Activated CD4-positive, alpha-beta T cell treated with anti-CD3 and anti-CD28 coated beads, Interleukin-2, amount 50 U/mL, for 4 hours (primary cell): ENCODE measurements around the gene CSNK2B.

ENCODE experiments used
- DNase-seq, 2 experiments: peaks; one replicate each; pipeline ENCODE4 v3.0.0-alpha.2; 2020

The CSNK2B gene

DNA sequence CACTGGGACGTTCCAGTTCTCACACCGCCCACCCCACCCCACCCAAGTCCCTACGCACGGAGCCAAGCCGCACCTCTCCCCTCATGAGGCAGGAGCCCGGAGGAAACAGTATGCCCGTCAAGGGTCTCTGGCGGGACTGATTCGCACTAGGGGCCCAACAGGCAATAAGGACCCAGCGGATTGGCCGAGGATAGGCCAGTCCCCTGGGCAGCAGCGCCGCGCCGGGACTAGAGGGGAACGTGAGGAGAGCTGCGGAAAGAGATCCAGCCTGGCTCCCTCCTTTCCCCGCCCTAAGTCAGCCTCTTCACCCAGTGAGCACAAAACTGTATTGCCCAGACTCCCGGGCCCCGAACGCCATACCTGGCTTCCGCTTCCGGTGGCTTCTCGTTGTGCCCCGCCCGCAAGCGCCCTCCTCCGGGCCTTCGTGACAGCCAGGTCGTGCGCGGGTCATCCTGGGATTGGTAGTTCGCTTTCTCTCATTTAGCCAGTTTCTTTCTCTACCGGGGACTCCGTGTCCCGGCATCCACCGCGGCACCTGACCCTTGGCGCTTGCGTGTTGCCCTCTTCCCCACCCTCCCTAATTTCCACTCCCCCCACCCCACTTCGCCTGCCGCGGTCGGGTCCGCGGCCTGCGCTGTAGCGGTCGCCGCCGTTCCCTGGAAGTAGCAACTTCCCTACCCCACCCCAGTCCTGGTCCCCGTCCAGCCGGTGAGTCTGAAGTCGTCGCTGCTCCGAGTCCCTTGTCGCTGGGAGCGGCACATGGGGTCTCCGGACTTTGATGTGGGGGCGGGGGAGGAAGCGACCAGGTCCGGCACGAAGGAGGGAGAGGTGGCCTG is at the start of gene CSNK2B:
CSNK2B (plus strand) TSS at position 580 of the 836 bp plus-strand sequence. CDS start 752 bp downstream, outside the sequence.
- DNase-seq: peak; percentile 98

DNA sequence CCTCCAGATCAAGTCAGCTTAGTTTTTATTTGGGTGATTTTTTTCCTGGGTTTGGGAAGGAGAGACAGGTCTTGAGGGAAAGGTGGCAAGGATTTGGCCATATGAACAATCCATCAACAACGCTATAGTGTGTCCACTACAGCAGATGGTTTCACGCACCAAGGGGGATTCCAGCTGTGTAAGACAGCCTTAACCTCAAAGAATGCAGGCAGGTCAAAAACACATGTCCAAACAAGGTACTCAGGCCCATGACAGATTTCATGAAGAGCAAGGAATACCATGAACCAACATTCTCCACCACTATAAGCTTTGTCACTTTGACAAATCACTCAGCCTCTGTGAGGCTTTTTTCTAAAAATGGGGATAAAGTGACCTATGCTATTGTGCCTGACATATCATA is 48.9 kb upstream of the CSNK2B start:
- no peak for DNase-seq

DNA sequence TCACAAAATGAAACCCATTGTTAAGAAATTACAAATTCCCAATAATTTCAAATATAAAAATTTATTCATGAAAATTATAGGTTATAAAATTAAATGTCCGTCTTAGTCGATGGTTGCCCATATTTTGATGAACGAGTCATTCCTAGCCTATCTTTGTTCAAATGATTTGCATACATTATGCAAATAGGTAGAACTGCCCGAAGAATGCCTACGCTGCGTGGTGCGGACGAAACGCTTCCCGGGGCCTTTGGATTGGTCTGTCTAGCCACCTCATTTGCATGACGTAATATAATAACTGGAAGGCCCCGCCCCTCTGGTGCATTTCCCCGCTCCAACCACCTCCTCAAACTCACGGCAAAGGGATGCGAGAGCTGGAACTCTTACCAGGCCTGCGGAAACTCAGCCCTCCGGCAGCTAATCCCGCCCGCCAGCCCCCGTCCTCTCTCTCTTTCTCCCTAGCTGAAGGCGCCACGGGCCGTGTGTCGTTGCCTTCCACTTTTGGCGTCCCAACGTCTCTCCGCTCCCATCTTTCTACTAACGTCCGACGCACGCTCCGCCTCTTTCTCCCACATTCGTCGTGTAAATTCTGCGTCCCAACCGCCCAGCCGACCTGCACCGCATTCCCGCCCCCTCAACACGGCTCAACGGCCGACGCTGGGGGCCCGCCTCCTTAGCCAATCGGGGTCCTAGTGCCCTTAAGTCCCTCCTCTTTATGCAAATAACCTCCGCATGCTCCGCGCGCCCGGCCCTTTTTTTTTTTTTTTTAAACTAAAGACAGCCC is 45.9 kb upstream of the CSNK2B start:
- DNase-seq: peak; percentile 92 to 93

DNA sequence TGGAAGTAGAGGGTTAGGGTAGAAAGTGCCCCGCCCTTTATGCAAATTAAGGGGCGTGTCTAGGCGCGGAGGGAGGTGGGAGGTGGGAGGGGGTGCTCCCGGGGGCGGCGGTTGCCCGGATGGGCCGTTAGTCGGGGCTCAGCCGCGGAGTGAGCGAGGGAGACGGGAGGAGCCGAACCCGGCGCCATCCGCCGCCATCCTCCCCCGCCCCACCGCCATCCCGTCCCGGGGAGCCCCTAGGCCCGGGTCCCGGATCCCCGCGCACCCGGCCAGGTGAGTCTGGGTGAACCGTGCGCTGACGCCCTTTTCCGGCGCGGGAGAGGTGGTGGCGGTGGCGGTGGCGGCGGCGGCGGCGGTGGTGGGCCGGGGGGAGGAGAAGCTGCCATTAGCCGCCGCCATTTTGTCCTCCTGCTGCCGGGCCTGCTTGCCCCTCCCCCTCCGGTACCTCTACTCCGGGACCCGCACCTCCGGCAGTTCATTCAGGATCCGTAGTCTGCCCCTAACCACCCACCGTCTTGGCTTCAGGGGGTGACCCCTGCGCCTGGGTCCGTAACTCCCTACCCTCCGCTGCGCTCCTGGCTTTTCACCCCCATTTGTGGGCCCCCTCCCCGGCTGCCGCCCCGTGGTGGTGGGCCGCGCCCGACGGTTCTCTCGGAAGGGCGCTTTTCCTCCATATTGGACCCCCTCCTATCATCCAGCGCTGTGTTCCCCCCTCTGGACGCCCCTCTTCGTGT is 45.1 kb upstream of the CSNK2B start, which contains the start of gene PRRC2A:
PRRC2A (plus strand) TSS at position 130 of the 734 bp plus-strand sequence. CDS start 2,075 bp downstream, outside the sequence.
- DNase-seq: peak; percentile 97

DNA sequence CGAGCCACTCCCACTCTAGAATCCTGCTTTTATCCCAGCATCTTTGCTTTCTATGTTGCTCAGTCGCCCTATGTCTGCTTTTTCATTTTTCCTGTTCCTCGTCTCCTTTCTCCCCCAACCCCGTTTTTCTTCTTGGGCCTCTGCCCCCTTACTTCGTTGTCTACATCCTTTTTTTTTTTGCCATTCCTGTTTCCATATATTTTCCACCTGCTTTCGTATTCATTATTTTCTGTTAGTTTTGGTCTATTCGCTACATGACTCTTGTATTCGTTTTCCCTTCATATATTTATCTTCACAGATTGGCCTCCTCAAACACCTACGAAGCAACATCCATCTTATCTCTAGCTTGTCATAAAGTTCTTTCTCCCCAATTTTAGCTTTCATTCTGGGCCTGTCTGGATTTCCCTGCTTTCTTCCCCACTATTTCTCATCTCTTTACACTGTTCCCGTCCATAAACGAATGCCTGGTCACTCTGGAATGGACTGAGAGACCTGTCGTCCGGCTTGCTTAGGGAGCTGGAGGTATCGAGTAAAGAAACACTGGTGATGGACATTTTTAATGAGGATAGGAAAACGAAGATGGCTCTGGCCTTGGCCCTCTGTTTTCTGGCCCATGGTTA is 44.5 kb upstream of the CSNK2B start:
- no peak for DNase-seq

DNA sequence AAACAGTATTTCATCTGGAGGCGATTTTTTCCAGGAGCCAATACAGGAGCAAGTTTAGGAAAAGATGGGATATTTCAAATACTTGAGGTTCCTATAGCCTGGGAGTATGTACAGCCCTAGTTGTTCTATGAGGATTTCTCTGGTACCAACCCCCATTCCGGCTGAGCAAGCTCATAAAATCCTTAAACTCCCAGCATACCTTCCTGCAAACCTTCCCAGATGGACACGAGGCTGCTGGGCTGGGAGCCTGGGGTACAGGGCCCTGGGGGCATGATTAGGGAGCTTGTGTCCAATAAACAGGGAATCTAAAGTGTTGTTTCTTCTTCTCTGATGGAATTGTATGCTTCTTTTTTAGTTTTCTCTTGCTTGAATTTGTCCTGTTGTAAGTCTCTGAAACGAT is 43.9 kb upstream of the CSNK2B start:
- DNase-seq: no peak

DNA sequence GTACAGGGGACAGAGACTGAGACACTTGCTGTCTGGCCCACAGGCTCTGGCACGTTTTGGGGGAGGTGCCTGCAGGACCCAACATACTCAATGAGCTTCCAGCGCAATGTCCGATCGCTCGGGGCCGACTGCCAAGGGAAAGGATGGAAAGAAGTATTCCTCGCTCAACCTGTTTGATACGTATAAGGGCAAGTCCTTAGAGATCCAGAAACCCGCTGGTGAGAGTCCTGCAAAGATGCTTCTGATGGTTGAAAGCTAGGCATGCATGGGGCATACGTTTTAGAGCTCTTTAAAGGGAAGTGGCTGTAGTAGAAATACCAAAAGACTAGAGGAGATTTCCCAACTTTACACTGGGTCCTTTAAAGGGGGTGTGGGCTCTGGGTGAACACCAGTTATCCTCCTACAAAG is 43.2 kb upstream of the CSNK2B start:
- DNase-seq: no peak

DNA sequence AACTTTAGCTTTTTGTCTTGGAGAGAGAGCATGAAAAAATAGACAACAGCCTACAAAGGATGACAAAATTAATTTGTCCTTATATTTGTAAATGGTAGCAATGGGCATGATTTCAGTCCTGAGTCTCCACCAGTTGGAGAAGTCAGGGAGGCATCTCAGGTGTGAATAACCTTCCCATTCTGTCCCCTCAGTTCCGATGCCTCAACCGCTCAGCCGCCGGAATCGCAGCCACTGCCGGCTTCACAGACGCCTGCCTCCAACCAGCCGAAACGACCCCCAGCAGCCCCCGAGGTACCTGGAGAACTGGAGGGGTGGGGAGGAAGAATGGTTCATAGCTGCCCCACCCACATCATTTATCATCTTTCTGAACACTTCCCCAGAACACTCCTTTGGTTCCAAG is 41.8 kb upstream of the CSNK2B start:
- DNase-seq: no peak

DNA sequence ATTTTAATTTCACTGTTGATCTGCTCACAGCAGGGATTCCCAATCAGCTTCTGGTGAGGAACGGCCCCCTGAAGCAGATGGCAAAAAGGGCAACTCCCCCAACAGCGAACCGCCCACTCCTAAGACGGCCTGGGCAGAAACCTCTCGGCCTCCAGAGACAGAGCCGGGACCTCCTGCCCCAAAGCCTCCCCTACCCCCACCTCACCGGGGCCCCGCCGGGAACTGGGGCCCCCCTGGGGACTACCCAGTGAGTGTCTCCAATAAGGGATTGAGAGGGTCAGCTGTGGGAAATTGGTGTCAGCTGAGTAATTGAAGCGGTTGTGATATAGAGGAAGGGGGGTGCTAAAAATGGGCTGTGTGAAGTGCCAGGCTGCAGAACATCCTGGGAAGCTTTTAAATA is 38.9 kb upstream of the CSNK2B start:
- DNase-seq: no peak

DNA sequence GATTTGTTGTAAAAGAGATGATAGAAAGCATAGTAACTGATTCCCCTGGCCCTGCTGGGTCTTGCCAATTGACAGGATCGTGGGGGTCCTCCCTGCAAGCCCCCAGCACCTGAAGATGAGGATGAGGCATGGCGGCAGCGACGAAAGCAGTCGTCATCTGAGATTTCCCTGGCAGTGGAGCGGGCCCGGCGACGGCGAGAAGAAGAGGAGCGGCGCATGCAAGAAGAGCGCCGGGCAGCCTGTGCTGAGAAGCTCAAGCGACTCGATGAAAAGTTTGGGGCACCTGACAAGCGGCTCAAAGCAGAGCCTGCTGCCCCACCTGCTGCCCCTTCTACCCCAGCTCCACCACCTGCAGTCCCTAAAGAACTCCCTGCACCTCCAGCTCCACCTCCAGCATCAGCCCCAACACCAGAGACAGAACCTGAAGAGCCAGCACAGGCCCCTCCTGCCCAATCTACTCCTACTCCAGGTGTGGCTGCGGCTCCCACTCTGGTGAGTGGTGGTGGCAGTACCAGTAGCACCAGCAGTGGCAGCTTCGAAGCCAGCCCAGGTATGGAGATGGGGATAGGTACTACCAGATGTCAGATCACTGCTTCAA is 38.1 kb upstream of the CSNK2B start:
- DNase-seq: no peak

DNA sequence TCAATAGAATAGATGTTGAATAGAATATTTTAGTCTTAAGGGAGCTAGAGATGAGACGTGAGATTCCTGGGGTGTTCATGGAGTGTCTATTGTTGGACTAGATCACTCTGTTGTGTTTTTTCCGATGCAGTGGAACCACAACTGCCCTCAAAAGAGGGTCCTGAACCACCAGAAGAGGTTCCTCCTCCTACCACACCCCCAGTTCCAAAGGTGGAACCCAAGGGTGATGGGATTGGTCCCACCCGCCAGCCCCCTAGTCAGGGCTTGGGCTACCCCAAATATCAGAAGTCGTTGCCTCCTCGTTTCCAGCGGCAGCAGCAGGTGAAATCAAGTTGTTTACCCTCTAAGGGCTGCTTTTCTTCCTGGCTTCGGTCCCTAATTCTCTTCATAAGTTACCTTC is 36.9 kb upstream of the CSNK2B start:
- DNase-seq: no peak

DNA sequence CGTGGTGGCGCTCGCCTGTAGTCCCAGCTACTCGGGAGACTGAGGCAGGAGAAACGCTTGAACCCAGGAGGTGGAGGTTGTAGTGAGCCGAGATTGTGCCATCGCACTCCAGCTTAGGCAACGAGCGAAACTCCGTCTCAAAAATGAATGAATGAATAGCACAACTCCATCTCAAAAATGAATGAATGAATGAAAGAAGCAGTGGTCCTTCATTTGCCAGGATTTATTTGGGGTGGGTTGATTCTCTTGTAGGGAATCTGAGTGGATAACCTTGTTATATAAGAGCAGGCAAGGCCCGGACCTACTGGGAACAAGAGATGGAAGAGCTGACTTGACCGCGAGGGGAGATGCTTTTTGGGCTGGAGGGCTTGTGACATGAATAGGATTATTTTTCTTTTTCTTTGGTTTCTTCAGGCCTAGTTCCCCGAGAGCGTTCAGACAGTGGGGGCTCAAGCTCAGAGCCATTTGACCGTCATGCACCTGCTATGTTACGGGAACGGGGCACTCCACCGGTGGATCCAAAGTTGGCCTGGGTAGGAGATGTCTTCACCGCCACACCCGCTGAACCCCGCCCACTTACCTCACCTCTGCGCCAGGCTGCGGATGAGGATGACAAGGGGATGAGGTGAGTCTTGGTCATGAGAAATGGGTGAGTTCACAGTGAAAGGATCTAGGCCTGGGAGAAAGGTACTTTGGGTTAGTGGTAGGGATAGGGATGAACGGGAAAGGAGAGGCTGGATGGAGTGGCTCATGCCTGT is 35.5 kb upstream of the CSNK2B start:
- DNase-seq: no peak

DNA sequence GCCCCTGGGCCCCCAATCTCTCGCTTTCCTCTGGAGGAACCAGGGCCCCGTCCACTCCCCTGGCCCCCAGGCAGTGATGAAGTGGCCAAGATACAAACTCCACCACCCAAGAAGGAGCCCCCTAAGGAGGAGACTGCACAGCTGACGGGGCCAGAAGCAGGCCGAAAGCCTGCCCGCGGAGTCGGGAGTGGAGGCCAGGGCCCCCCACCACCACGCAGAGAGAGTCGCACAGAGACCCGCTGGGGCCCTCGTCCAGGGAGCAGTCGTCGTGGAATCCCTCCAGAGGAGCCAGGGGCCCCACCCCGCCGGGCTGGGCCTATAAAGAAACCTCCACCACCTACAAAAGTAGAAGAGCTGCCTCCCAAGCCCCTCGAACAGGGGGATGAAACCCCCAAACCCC is 34.7 kb upstream of the CSNK2B start:
- no peak for DNase-seq

DNA sequence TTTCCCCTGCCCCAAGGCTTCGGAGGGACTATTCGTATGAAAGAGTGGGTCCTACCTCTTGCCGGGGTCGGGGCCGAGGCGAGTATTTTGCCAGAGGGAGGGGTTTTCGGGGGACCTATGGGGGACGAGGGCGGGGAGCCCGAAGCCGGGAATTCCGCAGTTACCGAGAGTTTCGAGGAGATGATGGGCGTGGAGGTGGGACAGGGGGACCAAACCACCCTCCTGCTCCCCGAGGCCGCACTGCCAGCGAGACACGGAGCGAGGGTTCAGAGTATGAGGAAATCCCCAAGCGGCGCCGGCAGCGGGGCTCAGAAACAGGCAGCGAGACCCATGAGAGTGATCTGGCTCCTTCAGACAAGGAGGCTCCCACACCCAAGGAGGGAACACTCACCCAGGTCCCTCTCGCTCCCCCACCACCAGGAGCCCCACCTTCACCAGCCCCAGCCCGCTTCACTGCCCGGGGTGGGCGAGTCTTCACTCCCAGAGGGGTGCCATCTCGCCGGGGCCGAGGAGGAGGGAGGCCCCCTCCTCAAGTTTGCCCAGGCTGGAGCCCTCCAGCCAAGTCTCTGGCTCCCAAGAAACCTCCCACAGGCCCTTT is 34.1 kb upstream of the CSNK2B start:
- no peak for DNase-seq

DNA sequence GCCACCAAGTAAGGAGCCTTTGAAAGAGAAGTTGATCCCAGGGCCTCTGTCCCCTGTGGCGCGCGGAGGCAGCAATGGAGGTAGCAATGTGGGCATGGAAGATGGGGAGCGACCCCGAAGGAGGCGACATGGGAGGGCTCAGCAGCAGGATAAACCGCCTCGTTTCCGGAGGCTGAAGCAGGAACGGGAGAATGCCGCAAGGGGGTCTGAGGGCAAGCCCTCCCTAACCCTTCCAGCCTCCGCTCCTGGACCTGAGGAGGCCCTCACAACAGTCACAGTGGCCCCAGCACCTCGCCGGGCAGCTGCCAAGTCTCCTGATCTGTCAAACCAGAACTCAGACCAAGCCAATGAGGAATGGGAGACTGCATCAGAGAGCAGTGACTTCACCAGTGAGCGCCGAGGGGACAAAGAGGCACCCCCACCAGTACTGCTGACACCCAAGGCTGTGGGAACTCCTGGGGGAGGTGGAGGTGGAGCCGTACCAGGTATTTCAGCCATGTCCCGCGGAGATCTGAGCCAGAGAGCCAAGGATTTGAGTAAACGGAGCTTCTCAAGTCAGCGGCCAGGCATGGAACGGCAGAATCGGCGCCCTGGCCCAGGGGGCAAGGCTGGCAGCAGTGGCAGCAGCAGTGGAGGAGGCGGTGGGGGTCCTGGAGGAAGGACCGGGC is 33.5 kb upstream of the CSNK2B start:
- no peak for DNase-seq

DNA sequence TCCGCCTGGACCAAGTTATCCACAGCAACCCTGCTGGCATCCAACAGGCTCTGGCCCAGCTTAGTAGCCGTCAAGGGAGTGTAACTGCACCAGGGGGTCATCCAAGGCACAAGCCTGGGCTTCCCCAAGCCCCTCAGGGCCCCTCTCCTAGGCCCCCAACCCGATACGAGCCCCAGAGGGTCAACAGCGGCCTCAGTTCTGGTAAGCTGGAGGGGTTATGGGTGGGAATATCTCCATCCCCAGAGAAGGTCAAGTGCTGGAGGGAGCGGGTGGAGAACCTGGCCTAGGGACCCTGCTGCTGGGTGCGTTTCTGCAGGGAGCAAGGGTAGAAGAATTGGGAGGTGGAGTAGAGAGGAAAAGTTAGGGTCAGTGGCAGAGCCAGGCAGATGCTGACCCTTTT is 32.4 kb upstream of the CSNK2B start:
- DNase-seq: no peak

DNA sequence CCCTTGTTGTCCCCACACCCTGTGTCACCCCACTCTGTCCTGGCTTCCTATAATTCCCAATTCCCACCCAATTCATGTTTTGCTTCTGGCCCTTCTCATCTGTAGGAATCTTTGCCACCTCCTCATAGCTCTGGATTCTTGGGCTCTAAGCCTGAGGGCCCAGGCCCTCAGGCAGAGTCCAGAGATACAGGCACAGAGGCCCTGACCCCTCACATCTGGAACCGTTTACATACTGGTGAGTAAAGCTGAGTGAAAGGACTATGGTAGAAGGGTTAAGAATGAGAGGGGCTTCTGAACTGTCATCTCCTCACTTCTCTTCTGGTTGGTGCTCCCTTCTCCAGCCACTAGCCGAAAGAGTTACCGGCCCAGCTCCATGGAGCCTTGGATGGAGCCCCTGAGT is 31.7 kb upstream of the CSNK2B start:
- DNase-seq: no peak

DNA sequence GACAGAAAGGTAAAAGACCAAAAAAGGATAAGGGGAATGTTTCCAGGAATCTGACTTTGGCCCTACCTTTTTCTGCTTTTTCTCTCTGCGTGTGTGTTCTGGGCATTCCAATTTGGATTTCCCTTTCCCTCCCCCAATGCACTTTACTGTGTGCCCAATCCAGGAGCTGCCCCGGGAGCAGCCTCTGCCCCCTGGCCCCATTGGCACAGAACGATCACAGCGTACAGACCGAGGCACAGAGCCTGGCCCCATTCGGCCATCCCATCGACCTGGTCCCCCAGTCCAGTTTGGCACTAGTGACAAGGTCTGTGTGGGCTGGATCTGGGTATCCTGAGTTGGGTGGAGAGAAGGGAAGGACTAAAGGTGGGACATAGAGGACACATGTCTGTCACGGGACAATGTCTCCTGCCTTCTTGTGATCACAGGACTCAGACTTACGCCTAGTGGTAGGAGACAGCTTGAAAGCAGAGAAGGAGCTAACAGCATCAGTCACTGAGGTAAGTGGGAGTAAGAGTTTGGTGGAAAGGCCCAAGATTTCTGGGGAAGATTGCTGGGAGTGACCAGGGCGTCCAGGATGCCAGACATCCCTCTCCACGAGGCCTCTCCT is 30.8 kb upstream of the CSNK2B start:
- DNase-seq: no peak

DNA sequence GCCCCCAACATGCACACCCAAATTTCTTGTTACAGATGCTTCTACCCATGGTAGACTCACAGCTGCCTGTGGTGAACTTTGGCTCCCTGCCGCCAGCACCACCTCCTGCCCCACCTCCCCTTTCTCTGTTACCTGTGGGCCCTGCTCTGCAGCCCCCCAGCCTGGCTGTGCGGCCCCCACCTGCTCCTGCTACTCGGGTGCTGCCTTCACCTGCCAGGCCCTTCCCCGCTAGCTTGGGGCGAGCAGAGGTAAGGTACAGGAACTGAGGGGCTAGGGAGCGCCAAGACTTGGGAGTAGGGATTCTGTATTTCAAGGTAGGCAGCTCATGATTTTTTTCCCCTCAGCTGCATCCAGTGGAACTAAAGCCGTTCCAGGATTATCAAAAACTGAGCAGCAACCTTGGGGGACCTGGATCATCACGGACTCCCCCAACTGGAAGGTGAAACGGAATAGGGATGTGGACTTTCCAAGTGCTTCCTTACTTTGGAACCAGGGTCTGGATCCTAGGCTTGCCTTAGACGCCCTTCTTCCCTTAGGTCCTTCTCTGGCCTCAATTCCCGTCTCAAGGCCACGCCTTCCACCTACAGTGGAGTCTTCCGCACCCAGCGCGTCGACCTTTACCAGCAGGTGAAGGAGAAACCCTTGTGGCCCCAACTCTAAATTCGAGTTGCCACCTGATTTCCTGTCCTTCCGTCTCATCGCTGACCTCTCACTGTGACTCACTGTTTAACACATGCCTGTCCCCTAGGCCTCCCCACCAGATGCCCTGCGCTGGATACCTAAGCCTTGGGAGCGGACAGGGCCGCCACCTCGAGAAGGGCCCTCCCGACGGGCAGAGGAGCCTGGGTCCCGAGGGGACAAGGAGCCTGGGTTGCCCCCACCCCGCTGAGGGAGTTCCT is 28.9 kb upstream of the CSNK2B start:
- no peak for DNase-seq
